Raji (cell line): ENCODE measurements around the gene DEFB132.

Experiments used
- POLR2A ChIP-seq: IDR thresholded peaks from 2 replicates; pipeline ENCODE4 v1.6.1; 2011; ENCODE audit warnings: low read depth, low read length, control low read depth; ENCODE audit not compliant: insufficient read depth

Gene DEFB132

DNA sequence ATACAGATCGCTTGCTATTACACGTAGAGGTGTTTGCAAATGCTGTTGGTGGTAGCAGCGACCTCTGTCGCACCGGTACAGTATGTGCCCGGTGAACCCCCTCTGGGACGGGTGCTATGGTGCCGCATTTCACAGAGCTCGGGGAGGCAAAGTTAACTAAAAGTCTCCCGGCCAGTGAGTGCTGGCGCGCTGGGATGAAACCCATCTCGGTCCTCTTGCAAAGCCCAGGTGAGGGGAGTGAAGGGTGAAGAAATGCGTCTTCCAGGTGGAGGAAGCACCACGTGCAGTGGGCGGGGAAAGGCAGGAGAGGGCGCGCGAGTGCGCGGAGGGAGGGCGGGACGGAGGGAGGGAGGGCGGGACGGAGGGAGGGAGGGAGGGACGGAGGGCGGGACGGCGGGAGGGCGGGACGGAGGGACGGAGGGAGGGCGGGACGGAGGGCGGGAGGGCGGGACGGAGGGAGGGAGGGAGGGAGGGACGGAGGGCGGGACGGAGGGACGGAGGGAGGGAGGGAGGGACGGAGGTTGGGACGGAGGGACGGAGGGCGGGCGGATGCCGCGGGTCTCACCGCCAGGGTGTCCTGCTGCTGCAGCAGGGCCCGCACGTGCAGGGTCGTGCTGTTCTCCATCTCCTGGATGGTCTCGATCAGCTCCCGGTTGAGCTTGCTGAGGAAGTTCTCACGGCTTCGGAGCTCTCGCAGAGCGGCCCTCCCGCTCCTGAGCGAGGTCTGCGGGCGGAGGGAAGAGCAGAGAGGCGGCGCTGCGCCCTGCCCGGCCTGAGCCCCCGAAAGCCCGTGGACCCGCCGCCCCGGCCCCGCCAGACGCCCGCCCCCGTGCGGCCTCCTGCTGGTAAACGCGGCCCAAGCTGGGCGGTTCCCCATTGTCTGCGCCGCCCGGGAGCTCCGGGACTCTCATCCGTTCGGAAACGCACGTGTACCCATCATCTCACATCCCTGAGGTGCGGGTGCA is 21.4 kb downstream of the DEFB132 start:
- no peak for TF ChIP-seq POLR2A

DNA sequence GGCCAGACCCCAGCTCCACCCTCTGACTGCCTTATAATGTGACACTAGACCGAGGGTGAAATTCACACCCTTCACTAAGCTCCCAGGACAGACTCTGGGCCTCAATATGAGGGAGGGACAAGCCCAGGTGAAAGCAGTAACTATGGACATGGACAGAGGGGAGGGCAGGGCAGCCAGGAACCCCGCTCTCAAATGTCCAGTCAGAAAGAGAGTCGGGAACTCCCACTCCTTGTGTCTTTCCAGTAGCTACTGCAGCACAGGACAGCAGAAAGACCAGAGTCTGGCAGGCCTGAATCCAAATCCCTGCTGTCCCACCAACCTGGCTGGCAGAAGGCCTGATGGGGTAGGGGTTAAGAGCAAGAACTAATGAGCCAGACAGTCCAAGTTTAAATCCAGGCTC is 26.6 kb downstream of the DEFB132 start:
- no peak for TF ChIP-seq POLR2A

DNA sequence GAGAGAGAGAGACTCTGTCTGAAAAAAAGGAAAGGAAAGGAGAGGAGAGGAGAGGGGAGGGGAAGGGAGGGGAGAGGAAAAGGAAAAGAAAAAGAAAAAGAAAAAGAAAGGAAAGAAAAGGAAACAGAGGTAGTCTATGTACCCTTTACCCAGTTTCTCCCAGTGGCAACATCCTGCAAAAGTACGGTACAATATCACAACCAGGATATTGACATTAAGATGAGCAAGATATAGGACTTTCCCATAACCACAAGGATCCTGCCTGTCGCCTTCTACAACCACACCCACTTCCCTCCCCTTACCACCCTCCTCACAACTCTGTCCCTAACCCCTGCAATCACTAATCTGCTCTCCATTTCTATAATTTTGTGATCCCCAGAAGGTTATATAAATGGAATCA is 29.0 kb downstream of the DEFB132 start:
- no peak for TF ChIP-seq POLR2A

DNA sequence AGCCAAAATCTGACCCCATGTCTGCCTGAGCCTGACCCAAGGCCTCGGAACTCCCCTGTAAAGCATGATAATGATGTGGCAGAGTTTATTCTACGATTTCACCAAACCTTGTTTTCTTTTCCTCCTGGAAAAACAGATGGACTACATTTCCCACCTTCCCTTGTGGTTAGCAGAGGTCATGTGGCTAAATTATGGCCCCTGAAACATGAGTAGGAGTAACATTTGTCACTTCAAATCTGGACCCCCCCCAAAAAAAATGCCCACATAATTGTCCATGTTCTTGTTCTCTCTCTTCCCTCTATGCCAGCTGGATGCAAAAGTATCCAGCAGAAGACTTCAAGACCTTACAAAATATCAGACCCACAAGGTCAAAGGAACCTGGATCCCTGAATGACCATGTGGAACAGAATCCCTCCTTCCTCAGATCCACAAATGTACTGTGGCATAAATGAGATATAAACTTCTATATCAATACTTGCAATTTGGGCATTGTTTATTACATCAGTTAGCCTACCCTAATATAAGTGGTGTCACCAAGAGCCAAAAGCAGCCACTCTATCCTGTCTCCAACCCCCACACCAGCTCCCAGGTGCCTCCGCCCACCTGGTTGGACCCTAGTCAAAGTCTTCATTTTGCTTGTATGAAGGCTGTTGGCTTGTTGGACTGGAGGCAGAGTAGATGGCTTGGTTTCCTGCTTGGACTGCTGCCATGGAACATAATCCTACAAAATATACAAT is 31.6 kb downstream of the DEFB132 start:
- no peak for TF ChIP-seq POLR2A

DNA sequence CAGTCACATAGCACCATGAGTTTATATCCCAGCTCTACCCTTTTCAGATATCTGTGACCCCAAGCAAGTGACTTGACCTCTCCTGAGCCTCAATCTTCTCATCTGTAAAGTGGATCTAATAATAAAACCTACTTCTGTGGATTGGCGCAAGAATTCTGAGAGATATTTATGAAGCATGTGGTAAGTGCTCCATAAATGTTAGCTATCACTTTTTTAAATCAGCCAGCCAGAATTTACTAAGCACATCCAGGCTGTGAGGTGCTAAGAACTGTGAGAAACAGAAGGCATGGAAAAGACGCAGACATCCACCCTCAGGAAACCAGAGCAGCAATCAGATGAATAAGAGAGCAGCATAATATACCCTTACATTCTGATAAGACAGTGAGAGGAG is 32.2 kb downstream of the DEFB132 start:
- no peak for TF ChIP-seq POLR2A

DNA sequence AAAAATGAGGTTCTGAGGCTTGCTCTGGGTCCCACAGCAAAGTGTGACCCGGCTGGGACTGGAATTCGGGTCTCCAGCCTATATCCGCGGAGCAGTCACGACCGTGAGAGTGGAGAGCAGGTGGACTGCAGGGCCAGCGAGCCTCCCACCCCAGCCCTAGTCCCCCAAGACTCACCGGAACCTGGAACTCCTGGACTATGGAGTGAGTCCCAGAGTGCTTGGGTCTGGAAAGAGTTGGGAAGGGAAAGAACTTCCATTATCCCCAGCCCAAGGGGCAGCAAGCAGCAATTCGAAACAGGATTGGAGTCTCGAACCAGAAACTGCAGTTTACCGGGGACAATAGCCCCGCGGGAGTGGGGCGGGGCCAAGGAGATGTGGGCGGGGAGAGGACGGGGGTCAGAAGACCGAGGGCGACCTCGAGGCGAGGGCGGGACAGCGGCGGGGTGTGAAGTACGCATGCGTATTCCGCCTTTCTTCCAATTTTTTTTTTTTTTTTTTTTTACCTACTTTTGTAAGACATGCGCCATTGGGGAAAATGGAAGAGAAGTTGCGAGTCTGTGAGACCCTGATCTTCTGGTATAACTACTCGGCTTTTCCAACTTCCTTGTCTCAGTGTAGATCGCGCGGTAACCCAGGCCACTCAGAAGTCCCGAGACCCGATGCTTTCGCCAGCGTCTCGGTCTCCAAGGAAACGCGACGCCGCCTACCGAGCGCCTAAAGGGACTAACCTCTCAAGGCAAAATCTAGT is 32.7 kb downstream of the DEFB132 start, which contains the start of gene C20orf96:
TSS of gene C20orf96 (minus strand) at position 667 of the 748 bp plus-strand sequence. CDS start at position 527, 140 bp downstream.
- TF ChIP-seq POLR2A, result peak; percentile 34; the same call in 1 of the 2 replicates

DNA sequence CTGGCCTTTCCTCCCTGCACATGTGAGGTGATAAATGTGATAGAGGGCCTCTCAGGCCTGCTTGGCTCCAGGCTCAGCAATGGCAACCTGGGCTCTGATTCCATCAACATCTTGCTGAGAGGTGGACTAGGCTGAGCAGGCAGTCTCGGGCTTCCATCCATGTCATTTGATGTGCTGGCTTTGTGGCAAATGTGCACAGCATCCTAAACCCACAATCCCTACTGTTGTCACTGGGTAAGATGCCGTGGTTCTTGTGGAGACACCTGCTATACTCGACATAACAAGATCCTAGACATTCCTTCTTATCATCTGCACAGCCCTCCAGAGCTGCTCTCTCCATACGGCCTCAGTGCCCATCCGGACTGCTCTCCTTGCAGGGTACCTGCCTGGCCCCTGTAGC is 37.1 kb downstream of the DEFB132 start:
- no peak for TF ChIP-seq POLR2A

DNA sequence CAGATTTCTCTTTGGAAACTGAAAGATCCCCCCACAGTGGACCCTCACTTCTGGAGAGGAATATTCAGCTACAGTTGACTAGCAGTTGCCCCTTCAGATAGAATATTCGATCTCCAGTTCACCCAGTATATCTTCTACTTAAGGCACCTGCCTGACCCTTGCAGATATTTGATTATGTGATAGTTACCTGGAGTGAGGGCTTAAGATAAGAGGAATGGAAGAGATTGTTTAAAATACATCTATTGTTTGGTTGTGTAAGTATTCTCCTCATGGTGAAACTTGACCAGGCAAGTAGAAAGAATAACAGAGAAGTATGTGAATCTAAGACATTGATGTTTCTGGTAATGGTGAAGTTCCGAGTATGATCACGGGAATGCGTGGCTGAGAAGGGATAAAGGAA is 38.3 kb downstream of the DEFB132 start:
- TF ChIP-seq POLR2A, result no peak

DNA sequence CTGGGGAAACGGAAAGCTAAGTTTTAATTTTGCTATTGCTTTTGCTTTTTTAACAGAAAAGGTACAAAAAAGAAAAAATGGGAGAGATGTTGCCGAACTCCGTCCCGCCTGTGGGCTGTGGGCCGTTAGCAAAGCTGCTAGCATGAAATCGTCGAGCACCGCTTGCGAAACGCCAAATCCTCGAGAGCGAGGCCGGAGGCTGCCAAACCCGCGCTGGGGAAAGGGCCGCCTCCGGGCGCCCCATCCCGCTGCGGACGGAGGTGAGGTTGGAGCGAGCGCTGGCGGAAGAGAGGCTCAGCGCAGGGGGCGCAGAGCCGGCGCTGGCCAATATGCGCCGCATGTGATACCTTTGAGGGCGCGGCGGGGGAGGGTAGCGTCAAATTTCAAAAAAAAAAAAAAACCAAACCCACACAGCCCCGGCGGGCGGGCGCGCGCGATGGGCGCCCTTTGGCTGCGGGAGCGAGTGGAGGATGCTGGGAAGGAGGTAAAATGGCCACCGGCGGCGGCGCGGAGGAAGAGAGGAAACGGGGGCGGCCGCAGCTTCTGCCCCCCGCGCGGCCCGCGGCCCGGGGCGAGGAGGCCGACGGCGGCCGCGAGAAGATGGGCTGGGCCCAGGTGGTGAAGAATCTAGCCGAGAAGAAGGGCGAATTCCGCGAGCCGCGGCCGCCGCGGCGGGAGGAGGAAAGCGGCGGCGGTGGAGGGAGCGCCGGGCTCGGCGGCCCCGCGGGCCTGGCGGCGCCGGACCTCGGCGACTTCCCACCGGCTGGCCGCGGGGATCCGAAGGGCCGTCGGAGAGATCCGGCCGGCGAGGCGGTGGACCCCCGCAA is 39.8 kb downstream of the DEFB132 start, which contains the start of gene ZCCHC3:
TSS of gene ZCCHC3 (plus strand) at position 473 of the 827 bp plus-strand sequence. CDS start at position 490, 17 bp downstream.
- TF ChIP-seq POLR2A, result peak; percentile 67

DNA sequence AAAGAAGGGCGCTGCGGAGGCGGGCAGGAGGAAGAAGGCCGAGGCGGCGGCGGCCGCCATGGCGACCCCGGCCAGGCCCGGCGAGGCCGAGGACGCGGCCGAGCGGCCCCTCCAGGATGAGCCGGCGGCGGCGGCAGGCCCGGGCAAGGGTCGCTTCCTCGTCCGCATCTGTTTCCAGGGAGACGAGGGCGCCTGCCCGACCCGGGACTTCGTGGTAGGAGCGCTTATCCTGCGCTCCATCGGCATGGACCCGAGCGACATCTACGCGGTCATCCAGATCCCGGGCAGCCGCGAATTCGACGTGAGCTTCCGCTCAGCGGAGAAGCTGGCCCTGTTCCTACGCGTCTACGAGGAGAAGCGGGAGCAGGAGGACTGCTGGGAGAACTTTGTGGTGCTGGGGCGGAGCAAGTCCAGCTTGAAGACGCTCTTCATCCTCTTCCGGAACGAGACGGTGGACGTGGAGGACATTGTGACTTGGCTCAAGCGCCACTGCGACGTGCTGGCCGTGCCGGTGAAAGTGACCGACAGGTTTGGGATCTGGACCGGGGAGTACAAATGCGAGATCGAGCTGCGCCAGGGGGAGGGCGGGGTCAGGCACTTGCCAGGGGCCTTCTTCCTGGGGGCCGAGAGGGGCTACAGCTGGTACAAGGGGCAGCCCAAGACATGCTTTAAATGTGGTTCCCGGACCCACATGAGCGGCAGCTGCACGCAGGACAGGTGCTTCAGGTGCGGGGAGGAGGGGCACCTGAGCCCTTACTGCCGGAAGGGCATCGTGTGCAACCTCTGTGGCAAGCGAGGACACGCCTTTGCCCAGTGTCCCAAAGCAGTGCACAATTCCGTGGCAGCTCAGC is 40.6 kb downstream of the DEFB132 start:
- TF ChIP-seq POLR2A, result peak; percentile 63; the same call in 1 of the 2 replicates

DNA sequence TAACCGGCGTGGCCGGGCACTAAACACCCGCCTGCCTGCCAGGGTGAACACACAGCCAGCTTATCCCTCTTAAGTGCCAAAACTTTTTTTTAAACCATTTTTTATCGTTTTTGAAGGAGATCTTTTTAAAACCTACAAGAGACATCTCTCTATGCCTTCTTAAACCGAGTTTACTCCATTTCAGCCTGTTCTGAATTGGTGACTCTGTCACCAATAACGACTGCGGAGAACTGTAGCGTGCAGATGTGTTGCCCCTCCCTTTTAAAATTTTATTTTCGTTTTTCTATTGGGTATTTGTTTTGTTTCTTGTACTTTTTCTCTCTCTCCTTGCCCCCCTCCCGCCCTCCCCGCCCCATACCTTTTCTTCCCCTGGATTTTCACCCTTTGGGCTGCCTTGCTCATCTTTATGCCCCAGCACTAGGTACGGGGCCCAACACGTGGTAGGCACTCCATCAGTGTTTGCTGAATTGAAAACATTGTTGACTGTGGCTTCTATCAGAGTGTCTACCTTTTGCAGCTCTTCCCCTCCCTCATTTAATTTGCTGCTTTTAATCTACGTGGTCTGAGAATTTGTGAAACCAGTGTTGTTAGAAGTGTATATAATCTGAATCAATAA is 41.4 kb downstream of the DEFB132 start:
- TF ChIP-seq POLR2A, result no peak

DNA sequence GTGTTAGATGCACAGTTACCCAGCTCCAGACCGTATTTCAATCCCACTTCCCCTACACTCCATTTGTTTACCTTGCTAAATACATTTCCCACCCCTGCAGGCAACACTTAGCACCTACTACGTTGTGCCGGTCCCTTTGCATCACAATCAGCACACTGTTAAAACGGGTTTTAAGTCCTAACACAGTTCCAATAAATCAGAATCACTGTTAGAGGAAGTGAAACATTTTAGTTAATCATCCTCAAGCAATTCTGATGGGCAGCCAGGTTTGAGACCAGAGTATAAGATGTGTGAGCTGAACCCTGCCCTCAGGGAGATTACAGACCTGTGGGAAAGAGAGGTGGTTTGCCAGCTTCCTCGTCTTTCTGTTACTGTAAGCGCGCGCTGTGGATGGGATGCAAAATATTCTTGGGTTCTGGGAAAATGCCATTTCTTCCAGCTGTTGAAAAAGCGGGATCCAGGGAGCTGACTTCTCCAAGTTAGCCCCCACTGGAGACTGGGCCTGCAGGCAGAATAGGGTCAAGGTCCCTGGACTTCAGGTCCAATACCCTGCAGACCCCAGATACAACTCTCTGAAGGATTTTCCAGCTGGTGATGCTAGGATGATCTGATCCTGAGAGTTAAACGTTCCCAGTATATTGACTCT is 42.9 kb downstream of the DEFB132 start:
- no peak for TF ChIP-seq POLR2A
